GM18867 (cell line): ENCODE results near the gene TIAM1.
A peak's percentile ranks its signal among the peaks of the same experiment; 100 is the strongest.
"Not testable (repeated sequence)": the region's sequence is repeated elsewhere in the genome, so short reads cannot be mapped to it uniquely, and the experiment has no call there.

ENCODE experiments used
- ATAC-seq: cut with Tn5 transposase; IDR thresholded peaks from one replicate; pipeline ENCODE4 v1.9.1; 2021; ENCODE audit warnings: mild to moderate bottlenecking, moderate library complexity; ENCODE audit not compliant: unreplicated experiment

The TIAM1 gene

DNA sequence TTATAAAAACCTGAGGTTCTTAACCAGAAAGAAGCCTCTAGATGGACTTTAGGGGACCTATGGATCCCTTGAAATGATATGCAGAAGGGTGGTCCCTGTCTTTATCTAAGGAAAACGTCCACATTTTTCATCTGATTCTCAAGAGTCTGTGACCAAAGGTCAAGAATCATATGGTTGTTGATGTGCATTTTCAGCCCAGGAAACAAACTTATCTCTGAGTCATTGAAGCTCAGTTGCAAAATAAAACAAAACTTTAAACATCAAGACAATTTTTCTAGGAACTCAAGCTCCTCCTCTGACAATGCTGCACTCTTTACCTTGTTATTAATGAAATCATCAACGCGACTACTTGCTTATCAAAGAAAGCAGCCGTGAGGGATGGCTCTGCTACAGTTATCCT lies 83.3 kb downstream of the TIAM1 start:
- ATAC-seq, result no peak

DNA sequence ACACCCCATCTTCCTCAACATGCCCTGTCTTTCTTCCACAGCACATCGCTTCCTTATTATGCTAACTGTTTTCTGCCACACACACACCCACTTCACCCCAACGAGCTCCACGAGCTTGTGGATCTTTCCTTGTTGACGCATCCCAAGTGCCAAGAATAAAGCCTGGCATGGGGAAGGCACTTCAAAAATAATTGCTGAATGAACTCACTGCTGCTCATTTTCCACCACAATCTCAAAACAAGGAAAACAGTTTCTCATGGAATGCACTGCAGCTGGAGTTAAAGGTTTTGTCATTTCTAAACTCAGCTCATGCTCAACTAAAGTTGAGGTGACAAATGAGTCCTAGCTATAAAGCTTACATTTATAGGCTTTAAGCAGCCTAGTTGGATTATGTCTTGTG lies 86.0 kb downstream of the TIAM1 start:
- ATAC-seq, result no peak

DNA sequence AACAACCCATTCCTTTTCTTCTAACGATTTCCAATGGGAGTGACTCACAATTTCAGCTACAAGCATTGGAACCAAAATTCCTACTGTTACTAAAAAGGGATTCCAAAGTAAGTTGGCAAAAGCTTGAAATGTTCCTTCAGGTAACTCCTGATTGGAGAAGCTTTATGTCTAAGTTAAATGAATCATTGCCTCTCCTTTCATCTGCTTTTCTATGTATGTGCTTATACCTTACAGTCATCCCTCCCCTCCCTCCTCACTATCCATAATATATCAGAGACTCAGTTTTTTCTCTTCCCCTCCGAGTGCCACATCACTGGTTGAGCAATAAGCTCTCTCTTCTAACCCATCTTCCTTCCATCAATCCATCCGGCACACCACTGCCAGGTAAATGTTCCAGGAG lies 86.8 kb downstream of the TIAM1 start:
- ATAC-seq, result no peak

DNA sequence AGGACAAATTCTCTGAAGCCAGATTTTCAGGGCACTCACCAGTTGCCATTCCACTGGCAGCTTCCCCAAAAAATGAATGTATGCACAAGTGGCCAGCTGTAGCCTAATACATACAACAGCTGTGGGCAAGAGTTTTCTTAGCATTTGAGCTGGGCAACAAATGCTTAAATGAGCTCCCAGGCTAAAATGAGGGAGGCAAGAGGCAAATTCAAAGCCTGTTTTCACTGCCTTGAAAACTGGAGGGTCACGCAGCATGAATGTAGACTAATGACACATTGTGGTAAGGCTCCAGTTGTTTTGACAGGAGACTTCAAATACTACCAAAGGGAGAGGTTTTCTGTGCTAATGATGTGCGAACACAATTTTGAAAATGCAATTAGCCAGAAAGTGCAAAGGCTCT lies 88.2 kb downstream of the TIAM1 start:
- no peak for ATAC-seq

DNA sequence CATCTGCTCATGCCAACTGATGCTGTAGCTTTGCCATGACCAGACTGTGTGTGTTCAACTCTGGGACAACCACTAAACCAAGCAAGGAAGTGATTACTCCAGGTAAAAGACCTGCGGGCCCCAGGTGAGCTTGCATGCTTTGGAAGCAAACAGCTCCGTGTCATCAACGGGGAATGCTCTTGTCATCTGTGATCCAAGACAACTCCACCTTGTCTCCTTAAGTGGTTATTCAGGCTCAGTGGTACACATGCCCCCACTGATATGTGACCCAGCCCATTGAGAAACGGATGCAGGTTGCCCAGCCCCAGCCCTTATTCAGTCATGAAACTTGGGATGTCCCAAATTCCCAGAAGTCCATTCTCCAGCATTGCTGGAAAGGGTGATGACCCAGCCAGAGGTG lies 89.0 kb downstream of the TIAM1 start:
- no peak for ATAC-seq

DNA sequence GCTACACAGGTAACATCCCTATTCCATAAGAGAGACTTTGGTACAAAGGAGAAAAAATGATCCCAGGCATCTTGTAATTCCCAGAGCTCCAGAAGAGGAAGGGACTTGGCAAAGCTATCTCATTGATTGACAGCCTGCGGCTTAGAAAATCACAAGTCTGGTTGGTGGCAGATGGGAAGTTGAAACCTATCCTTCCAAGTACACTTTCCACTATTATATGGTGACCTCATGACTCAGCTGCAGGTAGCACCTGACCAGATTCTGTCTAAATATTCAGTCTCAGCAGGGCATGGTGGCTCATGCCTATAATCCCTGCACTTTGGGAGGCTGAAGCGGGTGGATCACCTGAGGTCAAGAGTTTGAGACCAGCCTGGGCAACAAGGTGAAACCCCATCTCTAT lies 89.9 kb downstream of the TIAM1 start:
- no peak for ATAC-seq

DNA sequence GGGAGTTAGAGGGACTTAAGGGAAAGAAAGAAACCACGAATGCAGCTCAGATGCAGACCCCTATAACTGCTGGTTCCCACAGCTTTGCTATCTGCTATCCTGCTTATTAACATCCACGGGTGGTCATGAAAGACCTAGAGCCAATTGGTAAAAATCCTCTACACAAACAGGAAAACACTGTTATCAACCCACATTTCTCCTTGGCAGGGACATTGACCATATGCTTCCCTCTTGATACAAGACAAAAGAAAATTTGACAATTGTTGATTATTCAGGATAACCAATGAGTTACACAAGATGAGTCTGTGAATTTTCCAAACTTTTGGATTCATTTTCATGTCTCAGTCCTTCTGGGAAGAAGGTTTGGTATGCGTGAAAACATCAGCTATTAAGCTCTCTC lies 90.4 kb downstream of the TIAM1 start:
- ATAC-seq, result no peak

DNA sequence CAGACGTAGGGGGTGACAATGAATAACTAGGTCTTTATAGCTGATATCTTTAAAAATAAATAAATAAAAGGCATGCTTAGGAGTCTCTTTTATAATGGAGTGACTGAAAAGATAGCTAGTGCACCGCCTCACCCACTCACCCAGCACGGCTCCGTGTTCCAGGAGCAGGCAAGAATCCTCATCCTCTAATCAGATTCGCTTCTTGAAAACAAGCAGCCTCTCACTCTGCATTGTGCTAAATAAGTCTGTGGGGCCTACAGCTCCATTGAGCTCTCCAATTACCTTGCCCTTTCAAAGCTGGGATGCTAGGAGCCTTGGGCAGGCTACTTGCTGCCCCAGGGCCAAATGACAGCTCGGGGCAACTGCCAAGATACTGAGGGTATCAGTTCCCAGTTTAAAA lies 91.5 kb downstream of the TIAM1 start:
- ATAC-seq, result no peak

DNA sequence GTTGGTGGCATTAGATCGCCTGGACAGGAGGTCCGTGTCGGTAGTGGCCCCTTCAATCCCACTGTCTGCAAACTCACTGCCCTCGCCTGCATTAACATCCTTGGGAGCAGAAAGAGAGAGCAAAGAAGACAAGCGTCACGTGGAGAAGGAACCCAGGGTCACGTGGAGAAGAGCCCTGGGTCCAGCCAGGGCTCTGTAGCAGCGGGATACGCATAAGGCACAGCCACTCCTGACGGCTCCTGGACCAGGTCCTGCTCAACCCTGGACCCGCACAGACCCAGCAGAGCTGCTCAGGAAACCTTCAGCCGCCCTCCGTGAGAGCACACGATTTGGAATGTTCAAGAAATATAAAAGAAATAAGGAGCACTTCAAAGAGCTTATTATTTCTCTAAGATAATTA lies 92.0 kb downstream of the TIAM1 start:
- ATAC-seq, result no peak

DNA sequence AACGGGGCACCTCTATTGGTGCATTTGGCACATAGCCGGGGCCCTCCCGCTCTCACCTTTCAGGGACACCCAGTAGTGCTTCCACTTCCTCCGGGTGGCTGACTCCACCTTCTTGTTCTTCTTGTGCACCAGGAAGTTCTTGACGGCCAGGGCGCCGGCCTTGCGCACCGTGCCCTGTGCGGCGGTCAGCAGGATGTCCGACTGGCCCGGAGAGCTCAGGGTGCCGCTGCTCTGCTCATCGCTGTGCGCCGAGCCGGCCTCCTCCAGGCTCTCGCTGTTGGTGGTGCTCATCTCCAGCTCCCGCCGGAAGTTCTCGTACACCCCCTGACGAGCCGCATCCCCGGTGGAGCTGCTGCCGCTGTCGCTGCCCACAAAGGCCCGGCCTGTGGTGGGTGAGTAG lies 92.4 kb downstream of the TIAM1 start:
- no peak for ATAC-seq

DNA sequence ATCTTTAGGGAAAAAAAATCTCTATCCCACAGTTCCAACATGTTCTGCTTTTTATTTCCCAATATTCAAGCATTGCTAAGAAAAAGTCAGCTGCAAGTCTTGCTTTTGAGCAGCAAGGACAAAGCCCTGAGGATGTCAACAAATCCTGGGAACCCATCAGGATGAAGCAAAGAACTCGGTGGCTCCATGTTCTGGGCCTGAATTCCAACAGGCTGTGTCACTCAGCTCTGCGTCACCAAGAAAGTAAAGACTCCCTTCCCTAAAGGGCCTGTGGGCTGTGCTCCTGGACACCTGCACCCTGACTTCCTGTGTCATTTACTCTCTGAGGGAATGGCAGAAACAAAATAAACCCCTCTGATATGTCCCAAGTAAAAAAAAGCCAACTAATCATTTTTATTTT lies 95.5 kb downstream of the TIAM1 start:
- ATAC-seq, result no peak

DNA sequence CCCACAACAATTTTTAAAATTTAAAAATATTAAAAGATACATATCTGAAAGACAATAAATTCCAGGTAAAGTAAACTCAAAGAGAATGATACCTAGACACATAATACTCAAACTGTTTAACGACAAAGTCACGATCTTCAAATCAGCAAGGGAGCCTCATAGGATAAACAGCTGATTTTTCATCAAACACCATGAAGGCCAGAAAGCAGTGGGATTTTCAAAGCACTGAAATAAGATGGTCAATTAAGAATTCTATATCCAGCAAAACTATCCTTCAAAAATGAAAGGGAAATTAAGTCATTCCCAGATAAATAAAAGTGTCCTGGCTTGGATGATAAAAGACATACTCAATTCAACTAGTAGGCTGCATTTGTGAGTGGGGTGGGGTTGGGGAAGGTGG lies 100.5 kb downstream of the TIAM1 start:
- ATAC-seq, result no peak

DNA sequence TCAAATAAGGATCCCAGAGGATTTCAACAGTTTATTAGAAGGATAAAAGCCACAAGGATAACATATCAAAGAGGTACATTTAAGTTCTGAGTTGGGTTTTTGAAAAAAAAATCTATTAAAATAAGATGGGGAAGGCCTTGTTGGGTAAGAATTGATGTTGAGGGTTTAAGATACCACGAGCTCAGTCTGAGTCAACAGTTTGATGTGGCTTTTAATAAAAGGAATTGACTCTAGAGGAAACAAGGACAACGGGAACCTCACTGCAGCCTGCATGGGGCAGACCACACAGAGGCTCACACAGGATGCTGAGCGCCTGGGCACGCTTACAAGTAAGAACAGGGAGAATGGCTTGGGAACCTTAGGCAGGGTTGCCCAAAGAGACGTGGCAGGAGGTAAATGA lies 107.5 kb downstream of the TIAM1 start:
- no peak for ATAC-seq

DNA sequence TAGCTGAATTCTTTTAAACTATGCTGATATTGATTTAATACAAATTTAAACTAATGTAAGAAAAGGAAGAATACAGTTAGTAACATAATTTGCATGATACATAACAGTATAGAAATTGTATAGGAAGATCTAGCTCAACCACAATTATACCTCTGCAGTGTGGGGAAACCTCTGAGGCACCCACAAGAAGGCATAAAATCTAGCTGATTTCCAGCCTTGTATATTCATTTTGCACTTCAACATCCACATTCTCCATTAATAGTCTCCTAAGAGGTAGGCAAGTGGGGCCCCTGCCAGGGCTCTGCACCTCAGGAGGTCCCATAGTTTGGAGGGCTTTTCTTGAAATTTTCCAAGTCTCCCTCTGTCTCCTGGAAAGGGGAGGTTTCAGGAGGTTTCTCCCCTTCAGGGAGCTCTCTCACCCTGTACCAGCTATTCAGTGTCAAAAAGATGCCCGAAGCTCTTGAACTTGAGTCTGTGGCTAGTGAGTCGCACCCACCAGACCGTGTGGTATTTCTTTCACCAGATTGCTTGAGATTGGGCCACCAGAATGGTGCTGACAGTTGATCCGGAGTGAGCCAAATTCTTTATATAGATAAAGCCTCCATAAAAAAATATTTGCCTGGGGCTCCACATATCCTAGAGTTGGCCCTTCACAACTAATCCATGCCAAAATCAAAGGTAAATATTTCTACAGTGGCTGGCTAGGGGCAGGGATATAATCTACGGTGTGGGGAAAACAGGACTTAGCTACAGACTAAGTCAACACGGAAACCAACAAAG lies 108.2 kb downstream of the TIAM1 start:
- no peak for ATAC-seq

DNA sequence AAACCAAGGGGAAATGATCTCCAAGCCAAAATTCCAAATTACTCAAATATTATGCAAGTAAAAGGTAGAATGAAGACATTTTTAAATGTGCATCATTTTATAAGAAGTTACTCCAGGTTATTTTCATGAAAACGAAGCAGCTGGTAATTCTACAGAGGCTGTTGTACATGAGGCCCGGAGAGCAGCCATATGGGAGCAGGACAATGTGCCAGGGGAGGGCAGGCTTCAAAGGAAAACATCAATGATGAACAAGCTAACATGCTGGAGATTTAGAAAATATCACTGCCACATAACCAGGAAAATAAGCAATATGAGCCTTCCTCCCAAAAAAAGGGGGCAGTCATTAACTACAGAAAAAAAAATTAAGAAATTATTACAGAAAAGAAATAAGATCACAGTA lies 109.1 kb downstream of the TIAM1 start:
- ATAC-seq, result no peak

DNA sequence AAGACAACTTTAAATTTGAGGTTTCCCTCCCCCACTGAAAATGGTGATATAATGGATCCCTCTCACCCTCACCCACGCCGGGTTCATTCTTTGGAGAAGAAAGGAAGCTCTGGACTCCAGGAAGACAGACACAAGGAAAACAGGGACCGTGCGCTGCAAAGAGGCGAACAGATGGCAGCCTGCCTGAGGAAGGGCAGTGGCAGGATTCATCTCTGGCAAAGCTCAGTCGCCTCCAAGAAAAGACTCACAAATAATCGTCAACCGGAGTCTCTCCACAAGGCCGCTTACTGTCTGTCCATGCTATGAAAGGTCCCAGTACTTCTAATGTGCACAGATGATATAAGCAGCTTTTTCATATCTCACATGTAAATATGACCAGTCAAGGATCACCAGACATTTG lies 110.3 kb downstream of the TIAM1 start:
- no peak for ATAC-seq

DNA sequence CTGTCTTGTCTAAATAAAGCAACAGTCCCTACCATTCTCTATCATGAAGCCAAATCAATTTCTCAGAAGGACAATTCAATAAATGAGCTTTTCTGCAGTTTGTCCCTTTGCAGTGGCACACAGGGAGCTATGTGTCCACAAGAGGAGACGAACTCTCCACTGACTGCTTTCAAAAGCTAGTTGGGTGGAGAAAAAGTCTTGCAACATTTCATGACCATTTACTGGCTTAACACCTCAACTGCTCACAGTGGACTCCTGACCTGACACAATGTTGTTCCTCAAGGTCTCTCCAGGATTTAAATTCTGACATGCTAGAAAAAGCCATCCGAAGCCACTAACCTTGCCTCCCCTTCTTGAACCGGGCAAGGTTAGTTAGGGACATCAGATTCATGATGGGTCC lies 111.7 kb downstream of the TIAM1 start:
- no peak for ATAC-seq

DNA sequence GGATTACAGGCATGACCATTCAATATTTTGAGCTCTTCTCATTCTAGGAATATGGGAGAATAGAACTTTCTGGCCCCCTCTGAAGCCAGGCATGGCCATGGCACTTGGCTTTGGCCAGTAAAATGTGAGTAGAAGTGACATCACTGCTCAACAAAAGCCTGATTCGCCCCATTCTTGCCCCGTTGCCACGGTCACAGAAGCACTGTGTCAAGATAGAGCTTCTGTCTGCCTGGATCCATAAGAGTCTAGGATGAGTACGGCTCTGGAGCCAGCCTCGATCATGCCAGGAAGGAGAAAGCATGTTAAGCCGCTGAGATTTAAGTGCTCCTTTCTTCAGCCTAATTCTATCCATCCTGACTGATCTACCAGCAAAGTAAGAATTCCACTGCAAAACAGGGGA lies 113.1 kb downstream of the TIAM1 start:
- ATAC-seq, result no peak

DNA sequence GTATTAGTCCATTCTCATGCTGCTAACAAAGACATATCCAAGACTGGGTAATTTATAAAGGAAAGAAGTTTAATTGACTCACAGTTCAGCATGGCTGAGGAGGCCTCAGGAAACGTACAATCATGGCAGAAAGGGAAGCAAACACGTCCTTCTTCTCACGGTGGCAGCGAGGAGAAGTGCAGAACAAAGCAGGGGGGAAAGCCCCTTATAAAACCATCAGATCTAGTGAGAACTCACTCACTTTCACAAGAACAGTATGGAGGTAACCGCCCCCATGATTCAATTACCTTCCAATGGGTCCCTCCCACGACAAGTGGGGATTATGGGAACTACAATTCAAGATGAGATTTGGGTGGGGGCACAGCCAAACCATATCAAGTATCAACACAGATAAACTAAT lies 115.3 kb downstream of the TIAM1 start:
- ATAC-seq, result not testable (repeated sequence)

DNA sequence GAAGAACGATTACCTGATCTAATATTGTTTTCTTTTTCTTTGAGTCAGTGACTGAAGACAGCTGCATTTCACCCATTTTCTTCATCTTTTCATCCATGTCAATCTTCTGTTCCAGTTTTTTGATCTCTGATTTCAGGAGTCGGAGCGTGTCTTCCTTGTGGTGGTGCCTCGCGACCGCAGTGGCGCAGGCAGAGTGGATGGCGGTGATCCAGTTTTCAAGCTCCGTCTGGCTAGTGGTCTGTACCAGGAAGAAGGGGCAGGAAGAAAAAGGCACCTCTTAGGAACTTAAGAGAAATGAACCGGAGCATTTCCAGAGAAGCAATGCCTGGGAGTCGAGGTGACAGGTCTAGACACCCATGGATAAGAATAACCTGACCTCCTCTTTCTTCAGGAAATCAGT lies 118.3 kb downstream of the TIAM1 start:
- no peak for ATAC-seq

DNA sequence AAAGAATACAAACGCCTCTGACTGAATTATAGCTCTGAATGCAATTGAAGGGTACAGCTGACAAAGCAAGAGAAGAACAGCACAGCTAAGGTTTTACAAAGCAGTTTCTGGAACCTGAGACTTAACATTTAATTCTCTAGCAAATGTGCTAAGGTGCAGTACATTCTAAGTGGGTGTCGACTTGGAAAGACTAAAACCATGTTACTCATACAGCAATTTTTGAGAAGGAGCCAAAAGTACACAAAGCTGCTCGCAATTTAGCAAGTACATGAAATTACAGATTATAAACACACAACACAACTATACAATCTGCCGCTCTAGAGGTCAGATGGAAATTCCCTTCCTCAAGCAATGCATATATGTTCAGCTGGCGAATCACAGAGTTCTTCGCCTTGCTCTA lies 121.9 kb downstream of the TIAM1 start:
- ATAC-seq, result no peak

DNA sequence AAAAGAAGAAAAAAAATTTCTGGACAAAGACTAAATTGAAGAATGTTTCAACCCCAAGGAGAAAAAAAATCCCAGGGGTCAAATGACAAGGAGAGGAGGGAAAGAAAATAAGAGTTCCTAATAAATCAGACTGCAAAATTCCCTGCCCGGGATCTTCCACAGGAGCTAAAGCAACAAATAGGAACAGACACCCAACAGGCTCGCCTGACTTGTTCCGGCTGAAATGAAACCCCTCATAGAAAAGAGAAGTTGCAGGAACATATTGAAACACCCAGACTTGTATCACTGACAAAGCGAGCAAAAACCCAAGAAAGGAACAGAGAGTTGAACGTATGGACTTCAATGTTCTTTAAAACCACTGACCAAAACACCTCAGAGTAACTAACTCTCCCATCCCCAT lies 123.0 kb downstream of the TIAM1 start:
- peak; percentile 47 for ATAC-seq

DNA sequence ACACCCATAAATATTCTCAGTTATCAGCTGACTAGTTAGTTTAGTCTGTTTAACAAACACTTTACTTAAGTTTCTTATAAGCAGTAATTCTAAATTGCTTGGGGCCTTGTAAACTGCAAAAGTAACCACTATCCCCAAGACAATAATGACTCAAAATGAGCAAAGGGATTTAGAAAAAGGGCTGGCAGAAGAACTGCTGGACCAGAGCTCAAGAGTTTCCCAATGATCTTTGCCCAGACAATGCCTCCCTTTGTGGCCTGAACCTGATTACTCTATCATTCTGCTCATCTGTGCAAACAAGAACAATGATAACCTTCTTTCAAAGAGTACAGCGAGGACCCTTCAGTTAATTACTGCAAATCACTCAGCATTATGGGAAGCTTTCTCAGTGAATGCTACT lies 123.5 kb downstream of the TIAM1 start:
- no peak for ATAC-seq
